IMR-90 (cell line): ENCODE data around the gene AAGAB. TPM values are rescaled to one million over a fixed set of nuclear protein-coding genes. Genes with fewer than 3 reads are reported as not detected.
"Not testable (repeated sequence)": the region's sequence is repeated elsewhere in the genome, so short reads cannot be mapped to it uniquely, and the experiment has no call there.

ENCODE experiments used
- ATAC-seq: fragments of 200-7000 bp; cut with Tn5 transposase; 2 replicates; pipeline ENCODE4 v1.9.1; 2020; ENCODE audit warnings: low read depth, mild to moderate bottlenecking, moderate library complexity
- BruUV-seq: library from RNA; stranded (reverse); fragments of 400-500 nt; replicated peaks from 2 replicates; lab custom pipeline; 2021; lab: Mats Ljungman, UMichigan
- CTCF ChIA-PET: fragments of 300-600 bp; formaldehyde crosslinking; extraction: SDS; loops from one replicate; lab custom pipeline; 2021; ENCODE audit warnings: antibody characterized with exemption; lab: Yijun Ruan, JAX
- POLR2A ChIA-PET: fragments of 300-600 bp; sonication (Branson Sonifier 250); formaldehyde crosslinking; loops from one replicate; lab custom pipeline; 2022; ENCODE audit warnings: antibody characterized with exemption; ENCODE audit not compliant: unreplicated experiment; lab: Charles Lee
- DNase-seq: peaks from one replicate; pipeline ENCODE4 v3.0.0; 2013
- H2AFZ ChIP-seq: replicated peaks from 2 replicates; pipeline ENCODE3; 2013; ENCODE audit warnings: low read length, mild to moderate bottlenecking; ENCODE audit not compliant: poor library complexity
- H2AK5ac ChIP-seq: 2 replicates; pipeline ENCODE4 v1.6.1; 2013; ENCODE audit warnings: low read depth, low read length, inconsistent platforms
- H2AK9ac ChIP-seq: replicated peaks from 2 replicates; pipeline ENCODE3; 2013; ENCODE audit warnings: mild to moderate bottlenecking, low read depth, low read length, moderate library complexity; ENCODE audit not compliant: poor library complexity
- H2BK120ac ChIP-seq: 2 replicates; pipeline ENCODE4 v1.6.1; 2013; ENCODE audit warnings: low read depth, low read length, inconsistent platforms
- H2BK15ac ChIP-seq: 3 replicates; pipeline ENCODE4 v1.6.1; 2013; ENCODE audit warnings: low read depth, low read length, inconsistent platforms
- H2BK20ac ChIP-seq: 2 replicates; pipeline ENCODE4 v1.6.1; 2013; ENCODE audit warnings: low read depth, mild to moderate bottlenecking, inconsistent platforms, low read length, moderate library complexity
- H2BK5ac ChIP-seq: 2 replicates; pipeline ENCODE4 v1.6.1; 2013; ENCODE audit warnings: mild to moderate bottlenecking, low read depth, low read length, inconsistent platforms; ENCODE audit not compliant: poor library complexity, severe bottlenecking
- H3K14ac ChIP-seq: replicated peaks from 2 replicates; pipeline ENCODE4 v1.6.1; 2013; ENCODE audit warnings: low read depth, low read length, inconsistent platforms
- H3K18ac ChIP-seq: 2 replicates; pipeline ENCODE4 v1.6.1; 2013; ENCODE audit warnings: low read depth, low read length, control low read depth
- H3K23ac ChIP-seq: 2 replicates; pipeline ENCODE4 v1.6.1; 2013; ENCODE audit warnings: low read depth, low read length, inconsistent platforms
- H3K27ac ChIP-seq: 2 replicates; pipeline ENCODE4 v1.5.1; 2013; ENCODE audit warnings: mild to moderate bottlenecking, control low read depth, low read length; ENCODE audit not compliant: insufficient read depth
- H3K27me3 ChIP-seq: 2 replicates; pipeline ENCODE4 v1.6.1; 2013; ENCODE audit warnings: low read length; ENCODE audit not compliant: control insufficient read depth, insufficient read depth
- H3K36me3 ChIP-seq: 2 replicates; pipeline ENCODE4 v1.6.1; 2013; ENCODE audit warnings: low read length, mixed read lengths; ENCODE audit not compliant: control insufficient read depth, insufficient read depth
- H3K4ac ChIP-seq: 2 replicates; pipeline ENCODE4 v1.6.1; 2013; ENCODE audit warnings: low read depth, low read length, inconsistent platforms
- H3K4me1 ChIP-seq: 2 replicates; pipeline ENCODE4 v1.6.1; 2013; ENCODE audit warnings: low read length, mixed read lengths; ENCODE audit not compliant: control insufficient read depth, insufficient read depth
- H3K4me2 ChIP-seq: 2 replicates; pipeline ENCODE4 v1.6.1; 2013; ENCODE audit warnings: low read depth, mild to moderate bottlenecking, control low read depth, low read length, moderate library complexity
- H3K4me3 ChIP-seq: 2 replicates; pipeline ENCODE4 v1.5.1; 2013; ENCODE audit warnings: low read depth, mild to moderate bottlenecking, control low read depth, low read length, moderate library complexity; ENCODE audit not compliant: insufficient read depth
- H3K56ac ChIP-seq: 2 replicates; pipeline ENCODE4 v1.6.1; 2013; ENCODE audit warnings: low read length, inconsistent platforms; ENCODE audit not compliant: insufficient read depth; ENCODE audit errors: extremely low read depth
- H3K79me1 ChIP-seq, 2 experiments: 2 replicates each; pipeline ENCODE4 v1.6.1; 2013; ENCODE audit warnings: low read length in 2 of 2, inconsistent platforms in 1 of 2, low read depth in 1 of 2
- H3K9ac ChIP-seq: 2 replicates; pipeline ENCODE4 v1.6.1; 2013; ENCODE audit warnings: low read depth, low read length, control low read depth
- H3K9me1 ChIP-seq: 2 replicates; pipeline ENCODE4 v1.6.1; 2013; ENCODE audit warnings: low read length, inconsistent platforms; ENCODE audit not compliant: insufficient read depth
- H3K9me3 ChIP-seq: 2 replicates; pipeline ENCODE4 v1.6.1; 2013; ENCODE audit warnings: low read length; ENCODE audit not compliant: control insufficient read depth, insufficient read depth
- H4K20me1 ChIP-seq: 2 replicates; pipeline ENCODE4 v1.6.1; 2013; ENCODE audit warnings: low read length, inconsistent platforms; ENCODE audit not compliant: insufficient read depth
- H4K5ac ChIP-seq: 2 replicates; pipeline ENCODE4 v1.6.1; 2013; ENCODE audit warnings: mild to moderate bottlenecking, low read depth, low read length, control low read depth
- H4K8ac ChIP-seq, 2 experiments: 2 replicates each; pipeline ENCODE4 v1.6.1; 2013; ENCODE audit warnings: low read depth in 2 of 2, low read length in 2 of 2, control low read depth in 1 of 2, inconsistent platforms in 1 of 2
- H4K91ac ChIP-seq: 2 replicates; pipeline ENCODE4 v1.6.1; 2013; ENCODE audit warnings: low read depth, low read length, inconsistent platforms; ENCODE audit not compliant: insufficient read depth
- dilution Hi-C: fragments of 300-500 bp; cut with HindIII; formaldehyde crosslinking; loops from one replicate; pipeline ENCODE4 v1.14.3; 2018; ENCODE audit warnings: low sequenced_read_pairs; ENCODE audit not compliant: unreplicated experiment
- in situ Hi-C: fragments of 300-500 bp; cut with MboI; formaldehyde crosslinking; loops from 3 replicates; pipeline ENCODE4 v1.14.3; 2019; ENCODE audit warnings: low sequenced_read_pairs, inconsistent platforms, mixed read lengths
- intact Hi-C: fragments of 100-400 bp; cut with micrococcal nuclease; formaldehyde crosslinking; loops from 2 replicates; pipeline ENCODE4 v1.10.0; 2022
- polyA plus RNA-seq, 3 experiments: library from polyadenylated mRNA; depleted of rRNA; stranded (reverse); fragments of >200 nt; gene quantifications; 2 replicates each; pipeline ENCODE4 v1.2.3, GENCODE V29; 2012; ENCODE audit warnings: low replicate concordance in 1 of 3
- total RNA-seq: library from RNA; depleted of rRNA; stranded (reverse); fragments of >200 nt; gene quantifications from 2 replicates; pipeline ENCODE4 v1.2.3, GENCODE V29; 2012

AAGAB gene
- total and polyA plus RNA-seq, 2 of the 4 experiments (the other 2 are of a cell fraction): 26.1 to 69.7 TPM

- DNase-seq, in situ Hi-C loops, H2BK5ac ChIP-seq: not testable (repeated sequence)
These were observed 31.2 kb upstream of the AAGAB start for GRCh38 chr15:67285625-67286024.

More at GRCh38 chr15:67285625-67286024, 31.2 kb upstream of the AAGAB start:
- H3K79me1 ChIP-seq, H2BK15ac ChIP-seq, H3K27ac ChIP-seq, H3K14ac ChIP-seq, ATAC-seq, H3K56ac ChIP-seq, CTCF ChIA-PET, H3K4me2 ChIP-seq, H3K18ac ChIP-seq, H3K36me3 ChIP-seq, intact Hi-C loops, H3K4ac ChIP-seq, H4K8ac ChIP-seq, H4K20me1 ChIP-seq, H2BK120ac ChIP-seq, BruUV-seq, H4K91ac ChIP-seq, H3K9me1 ChIP-seq, H2BK20ac ChIP-seq, H3K23ac ChIP-seq, H2AK9ac ChIP-seq, H3K4me1 ChIP-seq, H3K4me3 ChIP-seq, H4K5ac ChIP-seq, dilution Hi-C loops, H3K9ac ChIP-seq, H2AFZ ChIP-seq, H3K27me3 ChIP-seq, POLR2A ChIA-PET, H2AK5ac ChIP-seq, H3K9me3 ChIP-seq: not testable (repeated sequence)
